GM21825 (cell line): ENCODE measurements around the gene TXNRD1.
"Not testable (repeated sequence)": the region's sequence is repeated elsewhere in the genome, so short reads cannot be mapped to it uniquely, and the experiment has no call there.

Source experiments
- ATAC-seq: cut with Tn5 transposase; IDR thresholded peaks from one replicate; pipeline ENCODE4 v1.9.1; 2021; ENCODE audit warnings: mild to moderate bottlenecking, moderate library complexity; ENCODE audit not compliant: unreplicated experiment

Gene TXNRD1

GRCh38 chr12:104215638-104216297, at the start of gene TXNRD1:
TSS of gene TXNRD1 (plus strand) at chr12:104215779. CDS start at chr12:104215803, 24 bp downstream.
- peak; percentile 88 for ATAC-seq

- ATAC-seq = no peak
Observed at GRCh38 chr12:104165801-104166200, 49.8 kb upstream of the TXNRD1 start.

- no peak for ATAC-seq
Observed at GRCh38 chr12:104166465-104166864, 49.1 kb upstream of the TXNRD1 start.

GRCh38 chr12:104167519-104168458, 47.8 kb upstream of the TXNRD1 start:
- ATAC-seq = no peak

GRCh38 chr12:104168596-104168995, 47.0 kb upstream of the TXNRD1 start:
- ATAC-seq = no peak

- ATAC-seq = no peak
Observed at GRCh38 chr12:104171785-104172569, 43.6 kb upstream of the TXNRD1 start.

GRCh38 chr12:104172570-104172947, 43.0 kb upstream of the TXNRD1 start:
- ATAC-seq = no peak

GRCh38 chr12:104173804-104174203, 41.8 kb upstream of the TXNRD1 start:
- ATAC-seq = not testable (repeated sequence)

- ATAC-seq = no peak
Observed at GRCh38 chr12:104175726-104176247, 39.8 kb upstream of the TXNRD1 start.

- ATAC-seq = no peak
Observed at GRCh38 chr12:104177336-104177662, 38.3 kb upstream of the TXNRD1 start.

GRCh38 chr12:104177663-104178501, 37.7 kb upstream of the TXNRD1 start:
- no peak for ATAC-seq

- no peak for ATAC-seq
Observed at GRCh38 chr12:104180374-104180773, 35.2 kb upstream of the TXNRD1 start.

GRCh38 chr12:104181313-104181712, 34.3 kb upstream of the TXNRD1 start:
- no peak for ATAC-seq

GRCh38 chr12:104182144-104182543, 33.4 kb upstream of the TXNRD1 start:
- ATAC-seq = no peak

- no peak for ATAC-seq
Observed at GRCh38 chr12:104182621-104183378, 32.8 kb upstream of the TXNRD1 start.

GRCh38 chr12:104183443-104183842, 32.1 kb upstream of the TXNRD1 start:
- ATAC-seq = no peak

GRCh38 chr12:104187446-104188155, 28.0 kb upstream of the TXNRD1 start:
- ATAC-seq = no peak

GRCh38 chr12:104188534-104188933, 27.0 kb upstream of the TXNRD1 start:
- ATAC-seq = no peak
